AG04450 (cell line): ENCODE results near the gene FOXC1. TPM values are rescaled to one million over a fixed set of nuclear protein-coding genes. Genes with fewer than 3 reads are reported as not detected.

ENCODE experiments used
- CTCF ChIA-PET: fragments of 300-600, 350-600 bp; formaldehyde crosslinking; extraction: SDS; loops from one replicate; lab custom pipeline; 2022; ENCODE audit warnings: antibody characterized with exemption, inconsistent platforms; lab: Charles Lee
- POLR2A ChIA-PET: fragments of 350-600 bp; formaldehyde crosslinking; extraction: SDS; loops from one replicate; lab custom pipeline; 2021; ENCODE audit warnings: antibody characterized with exemption, inconsistent platforms; lab: Yijun Ruan, JAX
- DNase-seq: peaks from one replicate; pipeline ENCODE4 v3.0.0-alpha.2; 2011; ENCODE audit warnings: low read depth, low spot score
- H3K27ac ChIP-seq: one replicate; pipeline ENCODE4 v1.5.1; 2012; ENCODE audit warnings: low read depth, low read length, control low read depth
- H3K27me3 ChIP-seq: one replicate; pipeline ENCODE4 v1.6.0; 2012; ENCODE audit warnings: low read length; ENCODE audit not compliant: control insufficient read depth, insufficient read depth
- H3K4me3 ChIP-seq: 2 replicates; pipeline ENCODE4 v1.5.1; 2011; ENCODE audit warnings: mild to moderate bottlenecking, low read depth, low read length, control low read depth
- H3K9me3 ChIP-seq: 2 replicates; pipeline ENCODE4 v1.5.1; 2012; ENCODE audit warnings: low read length; ENCODE audit not compliant: control insufficient read depth, insufficient read depth
- polyA plus RNA-seq: library from polyadenylated mRNA; depleted of rRNA; stranded (reverse); fragments of >200 nt; gene quantifications from 2 replicates; pipeline ENCODE4 v1.2.3, GENCODE V29; 2011
- TF ChIP-seq, protein P1 (sequence below): IDR thresholded peaks from 2 replicates; pipeline ENCODE4 v1.5.1; 2011; ENCODE audit warnings: low read depth, low read length, control low read depth, inconsistent platforms

FOXC1 gene
- polyA plus RNA-seq, 1 experiment, result 3.7 TPM

DNA sequence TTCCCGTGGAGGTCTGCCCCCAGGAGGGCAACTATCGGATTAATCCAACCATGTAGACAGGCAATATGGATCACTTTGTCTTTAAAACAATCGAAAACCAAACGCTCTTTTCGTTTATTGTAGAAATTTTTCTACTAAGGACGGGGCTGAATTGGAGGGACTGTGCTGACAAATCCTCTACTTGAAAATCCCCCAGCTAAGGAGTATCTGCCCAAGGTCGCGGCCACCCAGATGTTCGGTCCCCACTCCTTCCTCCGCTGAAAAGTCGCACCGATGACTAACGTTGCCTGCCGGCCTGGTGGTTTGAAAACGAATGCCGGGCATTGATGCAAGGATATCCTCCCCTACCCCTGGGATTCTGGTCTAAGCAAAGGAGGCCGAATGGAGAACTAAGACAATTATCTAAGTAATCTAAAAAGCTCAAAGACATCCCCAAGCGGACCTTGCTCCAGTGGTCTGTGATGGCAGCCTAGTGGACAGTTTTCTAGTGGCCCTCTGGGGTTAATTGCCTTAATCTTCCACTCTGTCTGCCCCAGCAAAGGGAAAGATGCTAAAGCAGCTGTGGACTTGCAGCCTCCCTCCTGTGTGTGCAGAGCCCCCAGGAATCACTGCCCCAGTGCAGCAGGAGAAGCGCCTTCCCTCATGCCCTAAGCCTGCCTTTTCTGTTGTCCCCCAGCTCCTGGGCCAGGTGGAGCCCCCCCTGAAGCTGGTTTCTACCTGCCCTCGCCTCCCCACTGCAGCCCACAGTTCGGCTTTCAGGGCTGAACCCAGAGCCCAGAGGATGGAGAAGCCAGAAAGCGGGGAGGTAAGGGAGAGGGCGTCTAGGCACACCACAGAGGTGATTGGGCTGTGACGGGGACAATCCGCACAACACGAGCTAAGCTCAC is 3.6 kb upstream of the FOXC1 start:
- DNase-seq, result no peak
- peaks cover 60% of the 10 kb centered on the region for H3K27me3 ChIP-seq
- POLR2A ChIA-PET, result interaction anchor here (0.6 to 0.7 kb wide), 2 partner anchors 498 to 629 kb away, joined by 3 to 5 read pairs; no protein-coding TSS in a partner anchor

DNA sequence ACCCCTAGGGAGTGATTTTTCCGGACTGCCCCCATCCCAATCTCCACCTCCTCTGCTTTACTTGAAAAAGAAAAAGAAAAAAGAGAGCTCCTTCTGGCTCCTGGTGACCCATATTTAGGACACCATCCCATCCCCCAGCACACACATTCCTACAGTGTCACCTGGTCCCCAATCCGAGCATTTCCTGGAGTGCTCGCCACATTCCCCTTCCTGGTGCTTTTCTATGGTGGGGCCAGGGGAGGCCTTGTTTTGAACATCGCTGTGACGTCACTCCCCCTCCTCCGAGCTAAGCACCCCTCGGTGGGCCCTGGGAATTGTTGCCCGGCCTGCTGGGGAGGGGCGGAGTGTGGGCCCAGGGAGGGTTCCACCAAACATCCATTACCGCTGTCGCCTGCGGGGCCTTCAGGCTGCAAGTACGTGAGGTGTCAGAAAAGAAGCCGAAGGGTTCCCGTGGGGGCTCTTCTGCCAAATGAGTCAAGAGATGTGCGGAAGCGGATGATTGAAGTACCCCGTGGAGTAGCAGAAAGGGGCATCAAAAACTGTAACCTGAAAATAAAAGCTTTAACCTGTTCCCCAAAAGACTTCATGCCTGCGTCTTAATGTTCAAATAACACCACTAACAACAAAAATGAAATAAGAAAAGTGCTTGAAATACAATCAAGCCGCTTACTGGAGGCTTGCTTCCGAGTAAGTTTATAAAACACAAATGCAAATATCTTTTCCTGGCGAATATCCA is 2.8 kb upstream of the FOXC1 start:
- no peak overlapping the region for H3K27ac ChIP-seq
- no peaks in the 10 kb centered on the region; the same call in 1 of the 2 replicates for H3K9me3 ChIP-seq
- ChIA-PET CTCF (interaction anchor here (0.9 to 3.4 kb wide), 7 partner anchors 10 to 1028 kb away, joined by 3 to 30 read pairs (median 6); no protein-coding TSS in a partner anchor), POLR2A (interaction anchor here (0.6 to 0.7 kb wide), 2 partner anchors 497 to 628 kb away, joined by 3 to 5 read pairs; no protein-coding TSS in a partner anchor)
- TF ChIP-seq, protein P1, sequence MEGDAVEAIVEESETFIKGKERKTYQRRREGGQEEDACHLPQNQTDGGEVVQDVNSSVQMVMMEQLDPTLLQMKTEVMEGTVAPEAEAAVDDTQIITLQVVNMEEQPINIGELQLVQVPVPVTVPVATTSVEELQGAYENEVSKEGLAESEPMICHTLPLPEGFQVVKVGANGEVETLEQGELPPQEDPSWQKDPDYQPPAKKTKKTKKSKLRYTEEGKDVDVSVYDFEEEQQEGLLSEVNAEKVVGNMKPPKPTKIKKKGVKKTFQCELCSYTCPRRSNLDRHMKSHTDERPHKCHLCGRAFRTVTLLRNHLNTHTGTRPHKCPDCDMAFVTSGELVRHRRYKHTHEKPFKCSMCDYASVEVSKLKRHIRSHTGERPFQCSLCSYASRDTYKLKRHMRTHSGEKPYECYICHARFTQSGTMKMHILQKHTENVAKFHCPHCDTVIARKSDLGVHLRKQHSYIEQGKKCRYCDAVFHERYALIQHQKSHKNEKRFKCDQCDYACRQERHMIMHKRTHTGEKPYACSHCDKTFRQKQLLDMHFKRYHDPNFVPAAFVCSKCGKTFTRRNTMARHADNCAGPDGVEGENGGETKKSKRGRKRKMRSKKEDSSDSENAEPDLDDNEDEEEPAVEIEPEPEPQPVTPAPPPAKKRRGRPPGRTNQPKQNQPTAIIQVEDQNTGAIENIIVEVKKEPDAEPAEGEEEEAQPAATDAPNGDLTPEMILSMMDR, result no peak
- DNase-seq, result no peak
- H3K4me3 ChIP-seq, result no peak overlapping the region
- peaks cover 51% of the 10 kb centered on the region for H3K27me3 ChIP-seq

More for the DNA sequence above, 3.6 kb upstream of the FOXC1 start:
- Histone ChIP-seq H3K9me3 (peaks cover 6% of the 10 kb centered on the region; the same call in 1 of the 2 replicates), H3K27ac (no peak overlapping the region), H3K4me3 (no peak overlapping the region)
- TF ChIP-seq, protein P1, result no peak
- CTCF ChIA-PET, result interaction anchor here (0.9 to 3.4 kb wide), 5 partner anchors 9 to 1029 kb away, joined by 4 to 30 read pairs (median 7); no protein-coding TSS in a partner anchor

DNA sequence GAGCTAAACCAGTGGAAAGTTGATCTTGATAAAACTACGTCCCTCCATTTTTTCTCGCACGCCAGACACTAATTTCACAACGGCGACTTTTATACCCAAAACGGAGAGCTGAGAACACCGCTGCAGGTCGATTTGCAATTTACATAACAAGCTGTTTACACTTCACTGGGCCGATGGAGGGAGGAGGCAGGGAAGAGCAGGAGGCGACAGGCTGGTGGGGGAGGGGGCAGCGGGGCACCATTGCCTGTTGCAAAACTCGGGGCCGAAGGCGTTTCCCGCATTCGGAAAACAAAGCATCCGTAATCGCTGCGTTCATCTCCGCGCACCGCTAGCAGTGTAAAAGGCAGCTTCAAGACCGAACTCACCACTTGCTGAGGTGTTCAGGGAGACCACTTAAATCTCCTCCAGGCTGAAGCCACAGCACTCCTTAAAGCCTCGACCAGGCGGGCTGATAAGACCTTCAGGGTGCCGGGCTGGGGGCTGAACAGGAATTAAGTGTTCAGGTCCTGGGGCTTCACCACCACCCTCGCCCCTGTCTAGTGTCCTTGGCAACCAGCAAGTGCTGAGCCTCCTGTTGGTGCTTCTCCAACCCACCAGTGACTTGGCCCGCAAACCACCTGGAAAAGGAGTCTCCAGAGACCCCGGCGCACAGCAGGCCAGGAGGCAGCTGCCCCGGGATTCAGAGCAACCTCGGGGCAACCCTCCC is 2.0 kb upstream of the FOXC1 start:
- CTCF ChIA-PET, result interaction anchor here (0.8 to 3.4 kb wide), 7 partner anchors 11 to 1027 kb away, joined by 3 to 30 read pairs (median 4); no protein-coding TSS in a partner anchor
- TF ChIP-seq, protein P1, result no peak
- no peak for DNase-seq
- H3K27ac ChIP-seq, result no peak overlapping the region
- no peaks in the 10 kb centered on the region; the same call in 1 of the 2 replicates for H3K9me3 ChIP-seq
- H3K27me3 ChIP-seq, result peaks cover 47% of the 10 kb centered on the region
- no peak overlapping the region for H3K4me3 ChIP-seq
- POLR2A ChIA-PET, result no interaction called here

DNA sequence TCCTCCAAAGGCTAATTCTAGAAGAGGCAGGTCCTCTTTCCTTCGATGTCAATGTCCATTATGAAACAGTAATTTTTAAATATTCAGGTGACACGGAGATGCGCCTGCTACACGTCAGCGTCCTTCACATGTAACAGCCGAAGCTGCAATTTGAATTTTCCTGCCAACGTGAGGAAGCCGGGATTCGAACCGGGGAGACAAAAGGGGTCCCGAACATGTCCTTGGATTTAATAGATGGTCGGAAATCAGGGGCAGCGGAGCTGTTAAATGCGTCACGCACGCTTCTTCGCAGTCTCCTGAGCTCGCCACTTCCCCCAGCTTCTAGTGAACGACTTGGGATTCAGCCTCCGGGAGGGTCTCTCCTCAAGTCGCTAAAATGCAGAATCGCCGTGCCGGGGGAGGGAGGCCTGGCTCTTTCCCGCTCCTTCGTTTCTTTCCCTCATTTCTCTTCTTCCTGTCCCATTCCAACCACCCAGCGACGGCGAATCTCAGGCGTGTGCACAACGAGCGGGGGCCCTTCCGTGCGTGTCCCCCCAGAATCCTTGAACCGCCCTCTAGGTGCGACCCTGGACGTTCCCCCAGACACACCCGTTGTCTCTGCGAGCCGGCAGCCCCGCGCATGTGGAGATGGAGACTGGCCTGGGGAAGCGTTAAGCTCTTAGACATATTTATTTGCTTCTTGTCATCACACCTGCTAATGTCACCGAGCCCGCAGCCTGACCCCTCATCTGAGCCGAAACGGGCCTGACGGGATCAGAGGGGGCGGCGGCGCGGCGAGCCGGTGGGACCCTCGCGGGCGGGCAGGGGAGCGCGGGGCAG is 1.3 kb upstream of the FOXC1 start:
- peaks cover 47% of the 10 kb centered on the region for H3K27me3 ChIP-seq
- H3K27ac ChIP-seq, result no peak overlapping the region
- DNase-seq, result no peak
- ChIA-PET CTCF (interaction anchor here (0.6 to 3.4 kb wide), 5 partner anchors 139 to 1026 kb away, joined by 3 to 30 read pairs (median 3); no protein-coding TSS in a partner anchor), POLR2A (interaction anchor here (0.9 kb wide), 1 partner anchor 10 kb away, joined by 3 read pairs; no protein-coding TSS in a partner anchor)
- H3K4me3 ChIP-seq, result no peak overlapping the region
- H3K9me3 ChIP-seq, result no peaks in the 10 kb centered on the region; the same call in 1 of the 2 replicates
- TF ChIP-seq, protein P1, result no peak
